ENCODE measurements around the gene GTF3C4. TPM values are rescaled to one million over a fixed set of nuclear protein-coding genes. Genes with fewer than 3 reads are reported as not detected.
A peak's percentile ranks its signal among the peaks of the same experiment; 100 is the strongest.

The GTF3C4 gene, protein sequence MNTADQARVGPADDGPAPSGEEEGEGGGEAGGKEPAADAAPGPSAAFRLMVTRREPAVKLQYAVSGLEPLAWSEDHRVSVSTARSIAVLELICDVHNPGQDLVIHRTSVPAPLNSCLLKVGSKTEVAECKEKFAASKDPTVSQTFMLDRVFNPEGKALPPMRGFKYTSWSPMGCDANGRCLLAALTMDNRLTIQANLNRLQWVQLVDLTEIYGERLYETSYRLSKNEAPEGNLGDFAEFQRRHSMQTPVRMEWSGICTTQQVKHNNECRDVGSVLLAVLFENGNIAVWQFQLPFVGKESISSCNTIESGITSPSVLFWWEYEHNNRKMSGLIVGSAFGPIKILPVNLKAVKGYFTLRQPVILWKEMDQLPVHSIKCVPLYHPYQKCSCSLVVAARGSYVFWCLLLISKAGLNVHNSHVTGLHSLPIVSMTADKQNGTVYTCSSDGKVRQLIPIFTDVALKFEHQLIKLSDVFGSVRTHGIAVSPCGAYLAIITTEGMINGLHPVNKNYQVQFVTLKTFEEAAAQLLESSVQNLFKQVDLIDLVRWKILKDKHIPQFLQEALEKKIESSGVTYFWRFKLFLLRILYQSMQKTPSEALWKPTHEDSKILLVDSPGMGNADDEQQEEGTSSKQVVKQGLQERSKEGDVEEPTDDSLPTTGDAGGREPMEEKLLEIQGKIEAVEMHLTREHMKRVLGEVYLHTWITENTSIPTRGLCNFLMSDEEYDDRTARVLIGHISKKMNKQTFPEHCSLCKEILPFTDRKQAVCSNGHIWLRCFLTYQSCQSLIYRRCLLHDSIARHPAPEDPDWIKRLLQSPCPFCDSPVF
- polyA plus RNA-seq (2012; rRNA removed): 2.8 and 3.6 TPM in 2 replicates
- 4.3 and 4.7 TPM in 2 replicates for polyA plus RNA-seq (2012; cell fraction: cytosol; rRNA removed)
- polyA plus RNA-seq (2012; cell fraction: nucleus; rRNA removed): 2.3 and 3.6 TPM in 2 replicates

DNA sequence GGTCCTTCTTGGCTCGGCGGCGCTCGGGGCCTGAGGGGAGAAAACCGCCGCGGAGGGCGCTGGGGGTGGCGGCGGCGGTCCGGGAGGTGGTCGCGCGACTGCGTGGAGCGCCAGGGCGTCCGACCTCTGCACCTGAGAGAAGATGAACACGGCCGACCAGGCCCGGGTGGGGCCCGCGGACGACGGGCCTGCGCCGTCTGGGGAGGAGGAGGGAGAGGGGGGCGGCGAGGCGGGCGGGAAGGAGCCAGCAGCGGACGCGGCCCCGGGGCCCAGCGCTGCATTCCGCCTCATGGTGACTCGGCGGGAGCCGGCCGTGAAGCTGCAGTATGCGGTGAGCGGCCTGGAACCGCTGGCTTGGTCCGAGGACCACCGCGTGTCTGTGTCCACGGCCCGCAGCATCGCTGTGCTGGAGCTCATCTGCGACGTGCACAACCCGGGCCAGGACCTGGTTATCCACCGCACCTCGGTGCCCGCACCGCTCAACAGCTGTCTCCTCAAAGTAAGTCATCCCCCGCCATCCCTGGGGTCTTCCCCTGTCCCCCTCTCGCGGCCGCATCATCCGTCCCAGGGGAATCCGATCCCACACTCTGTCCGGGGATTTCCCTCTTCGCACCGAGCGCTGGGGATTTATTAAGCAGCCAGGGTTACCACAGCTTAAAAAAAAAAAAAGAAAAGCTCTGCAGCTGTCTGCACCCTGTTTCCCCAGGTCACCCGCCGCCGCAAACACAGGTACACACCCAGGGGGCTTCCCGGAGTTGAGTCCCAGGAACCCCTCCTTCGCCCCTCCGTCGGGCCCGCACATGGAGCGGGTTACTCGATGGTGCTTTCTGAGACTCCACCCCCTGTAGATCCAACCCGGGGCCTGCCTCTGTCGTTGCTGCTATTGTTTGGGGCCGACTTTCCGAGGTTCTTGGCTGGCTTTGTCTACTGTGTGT is at the start of gene GTF3C4:
Gene GTF3C4, plus strand, starts transcription at position 8 of the 935 bp plus-strand sequence. Its CDS starts 135 bp downstream, at position 143.
- Histone ChIP-seq H3K4me1 (ENCODE audit: control insufficient read depth in 1 of 2, insufficient read depth in 2 of 2, low read depth in 1 of 2, low read length in 1 of 2) (peaks cover 0 to 15% of the 10 kb centered on the region in 2 experiments; a peak in 2 of 4 replicates), H3F3A (replicated peaks; ENCODE audit: insufficient read depth) (peaks cover 6% of the 10 kb centered on the region), H3K9ac (peak within 1 kb of the TSS; percentile 95), H4K20me1 (ENCODE audit: insufficient read depth) (peaks cover 44% of the 10 kb centered on the region), H2AFZ (ENCODE audit: low read depth) (peak within 1 kb of the TSS; percentile 97), H3K27ac (ENCODE audit: low read depth in 2 of 2, low read length in 1 of 2) (peak within 1 kb of the TSS; percentile 99), H3K4me2 (peak within 1 kb of the TSS; percentile 97), H3K4me3 (ENCODE audit: low read depth in 2 of 2, low read length in 1 of 2) (peak within 1 kb of the TSS; percentile 97 to 98), H3K9me3 (no peaks in the 10 kb centered on the region), H3K27me3 (ENCODE audit: insufficient read depth) (no peaks in the 10 kb centered on the region), H3K9me2 (no peaks in the 10 kb centered on the region), H3K79me2 (ENCODE audit: insufficient read depth) (peaks cover 89% of the 10 kb centered on the region), H3K36me3 (replicated peaks in 1 of 2; ENCODE audit: control insufficient read depth in 1 of 2, insufficient read depth in 2 of 2, low read length in 1 of 2) (peaks cover 1 to 8% of the 10 kb centered on the region in 2 experiments)
- ChIA-PET POLR2A (interaction anchor here (1.0 to 3.5 kb wide), 3 partner anchors 18 to 316 kb away, joined by 3 to 32 read pairs (median 4); partner anchors contain the start of gene SETX), CTCF (interaction anchor here (0.7 to 4.8 kb wide), 11 partner anchors 9 to 411 kb away, joined by 3 to 37 read pairs (median 3); partner anchors contain the start of genes BARHL1 and CFAP77)
- 2% methylated on average over 17 of the region's 82 CpGs for WGBS (ENCODE audit: low lambda C conversion rate)
- DNase-seq: peak; percentile 94
- TF ChIP-seq RXRA (IDR thresholded peaks at IDR 0.05; ENCODE audit: borderline replicate concordance, low read depth) (no peak), NFIC (IDR thresholded peaks at IDR 0.05; ENCODE audit: borderline replicate concordance) (no peak), ZBTB33 (IDR thresholded peaks at IDR 0.05; ENCODE audit: borderline replicate concordance, low read depth) (no peak), EZH2phosphoT487 (IDR thresholded peaks at IDR 0.05; ENCODE audit: borderline replicate concordance, low read depth) (no peak), FOSL2 (IDR thresholded peaks at IDR 0.05; ENCODE audit: borderline replicate concordance, low read depth) (no peak), PBX3 (IDR thresholded peaks at IDR 0.05) (no peak), MXI1 (IDR thresholded peaks at IDR 0.05; ENCODE audit: low read depth, low read length) (peak; percentile 68), YY1 (IDR thresholded peaks at IDR 0.05; ENCODE audit: low read depth) (no peak), SIN3A (IDR thresholded peaks at IDR 0.05; ENCODE audit: borderline replicate concordance, low read depth, low read length) (no peak), EP300 (IDR thresholded peaks at IDR 0.05; ENCODE audit: borderline replicate concordance in 1 of 2, low read depth in 1 of 2, low read length in 1 of 2) (0 out of 4 replicates have a peak, but pooled peaks of 1 of the 2 experiments have one; percentile 24), SMC3 (IDR thresholded peaks at IDR 0.05; ENCODE audit: low read depth, low read length) (no peak), MEF2A (IDR thresholded peaks at IDR 0.05; ENCODE audit: borderline replicate concordance, low read depth) (no peak), MAX (IDR thresholded peaks at IDR 0.05; ENCODE audit: low read depth) (peak; percentile 64; the same call in 1 of the 2 replicates)
- TF ChIP-seq, protein P1, sequence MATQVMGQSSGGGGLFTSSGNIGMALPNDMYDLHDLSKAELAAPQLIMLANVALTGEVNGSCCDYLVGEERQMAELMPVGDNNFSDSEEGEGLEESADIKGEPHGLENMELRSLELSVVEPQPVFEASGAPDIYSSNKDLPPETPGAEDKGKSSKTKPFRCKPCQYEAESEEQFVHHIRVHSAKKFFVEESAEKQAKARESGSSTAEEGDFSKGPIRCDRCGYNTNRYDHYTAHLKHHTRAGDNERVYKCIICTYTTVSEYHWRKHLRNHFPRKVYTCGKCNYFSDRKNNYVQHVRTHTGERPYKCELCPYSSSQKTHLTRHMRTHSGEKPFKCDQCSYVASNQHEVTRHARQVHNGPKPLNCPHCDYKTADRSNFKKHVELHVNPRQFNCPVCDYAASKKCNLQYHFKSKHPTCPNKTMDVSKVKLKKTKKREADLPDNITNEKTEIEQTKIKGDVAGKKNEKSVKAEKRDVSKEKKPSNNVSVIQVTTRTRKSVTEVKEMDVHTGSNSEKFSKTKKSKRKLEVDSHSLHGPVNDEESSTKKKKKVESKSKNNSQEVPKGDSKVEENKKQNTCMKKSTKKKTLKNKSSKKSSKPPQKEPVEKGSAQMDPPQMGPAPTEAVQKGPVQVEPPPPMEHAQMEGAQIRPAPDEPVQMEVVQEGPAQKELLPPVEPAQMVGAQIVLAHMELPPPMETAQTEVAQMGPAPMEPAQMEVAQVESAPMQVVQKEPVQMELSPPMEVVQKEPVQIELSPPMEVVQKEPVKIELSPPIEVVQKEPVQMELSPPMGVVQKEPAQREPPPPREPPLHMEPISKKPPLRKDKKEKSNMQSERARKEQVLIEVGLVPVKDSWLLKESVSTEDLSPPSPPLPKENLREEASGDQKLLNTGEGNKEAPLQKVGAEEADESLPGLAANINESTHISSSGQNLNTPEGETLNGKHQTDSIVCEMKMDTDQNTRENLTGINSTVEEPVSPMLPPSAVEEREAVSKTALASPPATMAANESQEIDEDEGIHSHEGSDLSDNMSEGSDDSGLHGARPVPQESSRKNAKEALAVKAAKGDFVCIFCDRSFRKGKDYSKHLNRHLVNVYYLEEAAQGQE (IDR thresholded peaks at IDR 0.05; ENCODE audit: low read depth, low read length): no peak
